ENCODE results near the gene HK1. TPM values are rescaled to one million over a fixed set of nuclear protein-coding genes. Genes with fewer than 3 reads are reported as not detected.
A peak's percentile ranks its signal among the peaks of the same experiment; 100 is the strongest.

HK1 gene
- total RNA-seq, 2 donors from 2014 or later, result 38.0 to 78.8 TPM

DNA sequence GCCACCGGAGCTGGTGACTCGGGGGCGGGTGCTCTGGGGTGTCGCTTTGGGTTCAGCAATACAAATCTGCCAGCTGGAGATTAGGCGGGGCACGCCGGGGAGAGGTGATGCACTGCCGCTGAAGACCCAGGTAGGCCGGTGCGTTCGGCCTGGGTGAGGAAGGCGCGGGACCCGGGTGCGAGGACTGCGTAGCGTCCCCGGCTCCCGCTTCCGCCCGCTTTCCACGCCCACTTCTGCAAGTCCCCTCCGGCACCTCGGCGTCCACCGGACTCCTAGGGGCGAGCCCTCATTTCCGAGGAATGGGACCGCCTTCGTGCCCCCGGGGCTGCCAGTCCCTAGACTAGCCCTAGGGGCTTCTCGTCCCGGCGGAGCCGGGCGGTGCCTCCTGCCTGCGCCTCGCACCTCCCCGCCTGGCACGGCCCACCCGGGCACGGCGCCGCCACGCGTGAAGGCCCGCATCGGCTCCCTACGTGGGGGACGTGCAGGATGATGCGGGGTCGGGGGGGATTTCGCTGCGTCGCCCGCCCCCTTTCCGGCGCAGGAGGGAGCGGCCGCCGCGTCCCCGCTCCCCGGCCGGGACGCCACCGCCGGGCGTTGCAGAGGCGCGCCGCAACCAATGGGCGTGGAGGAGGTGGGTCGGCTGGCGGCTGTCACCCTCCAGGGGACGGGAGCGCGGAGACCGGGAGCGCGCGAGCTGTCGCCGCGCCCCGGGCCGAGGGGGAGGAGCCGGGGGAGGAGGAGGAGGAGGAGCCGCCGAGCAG lies 40.0 kb downstream of the HK1 start:
- Mint-ChIP-seq H3K36me3 (ENCODE audit: low read depth) (no peaks in the 10 kb centered on the region), H3K4me3 (peak overlapping the region; percentile 87)

DNA sequence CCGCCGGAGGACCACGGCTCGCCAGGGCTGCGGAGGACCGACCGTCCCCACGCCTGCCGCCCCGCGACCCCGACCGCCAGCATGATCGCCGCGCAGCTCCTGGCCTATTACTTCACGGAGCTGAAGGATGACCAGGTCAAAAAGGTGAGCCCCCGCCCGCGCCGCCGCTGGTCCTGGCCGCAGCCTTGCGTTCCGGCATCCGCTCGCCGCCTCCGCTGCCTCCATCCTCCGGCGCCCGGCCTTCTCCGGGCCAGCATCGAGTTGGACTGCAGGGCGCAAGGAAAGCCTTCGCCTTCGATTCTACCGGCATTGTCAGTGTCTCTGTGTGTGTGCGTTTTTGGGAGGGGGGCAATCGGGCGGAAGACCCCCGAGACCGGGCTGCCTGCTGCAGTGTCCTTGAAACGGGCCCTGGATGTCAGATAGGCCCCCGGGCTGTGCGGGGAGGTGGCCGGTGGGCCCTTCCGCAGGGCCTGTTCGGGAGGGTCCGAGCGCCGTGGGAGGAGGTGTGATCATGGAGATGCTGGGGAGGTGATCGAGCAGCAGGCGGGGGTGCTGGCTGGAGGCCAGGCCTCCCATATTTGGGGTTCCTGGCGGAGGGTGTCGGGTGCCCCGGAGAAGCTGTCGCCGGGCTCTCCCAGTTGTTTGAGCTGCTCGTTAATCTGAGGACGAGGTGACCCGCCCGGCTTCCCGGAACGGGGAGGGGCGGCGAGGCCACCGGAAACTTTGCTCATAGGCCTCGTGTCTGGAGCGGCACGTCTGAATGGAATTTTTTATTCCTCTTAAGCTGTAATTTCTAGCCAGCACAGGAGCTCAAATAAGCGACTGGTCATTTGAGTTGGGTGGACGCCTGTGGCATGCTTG lies 40.8 kb downstream of the HK1 start:
- H3K27me3 ChIP-seq (ENCODE audit: control insufficient read depth, insufficient read depth, low read length, poor library complexity, severe bottlenecking), result no peaks in the 10 kb centered on the region
- peaks cover 11% of the 10 kb centered on the region for H3K4me1 ChIP-seq (ENCODE audit: control insufficient read depth, insufficient read depth, low read length)
- DNase-seq, result peak; percentile 68
- TF ChIP-seq, protein P1, sequence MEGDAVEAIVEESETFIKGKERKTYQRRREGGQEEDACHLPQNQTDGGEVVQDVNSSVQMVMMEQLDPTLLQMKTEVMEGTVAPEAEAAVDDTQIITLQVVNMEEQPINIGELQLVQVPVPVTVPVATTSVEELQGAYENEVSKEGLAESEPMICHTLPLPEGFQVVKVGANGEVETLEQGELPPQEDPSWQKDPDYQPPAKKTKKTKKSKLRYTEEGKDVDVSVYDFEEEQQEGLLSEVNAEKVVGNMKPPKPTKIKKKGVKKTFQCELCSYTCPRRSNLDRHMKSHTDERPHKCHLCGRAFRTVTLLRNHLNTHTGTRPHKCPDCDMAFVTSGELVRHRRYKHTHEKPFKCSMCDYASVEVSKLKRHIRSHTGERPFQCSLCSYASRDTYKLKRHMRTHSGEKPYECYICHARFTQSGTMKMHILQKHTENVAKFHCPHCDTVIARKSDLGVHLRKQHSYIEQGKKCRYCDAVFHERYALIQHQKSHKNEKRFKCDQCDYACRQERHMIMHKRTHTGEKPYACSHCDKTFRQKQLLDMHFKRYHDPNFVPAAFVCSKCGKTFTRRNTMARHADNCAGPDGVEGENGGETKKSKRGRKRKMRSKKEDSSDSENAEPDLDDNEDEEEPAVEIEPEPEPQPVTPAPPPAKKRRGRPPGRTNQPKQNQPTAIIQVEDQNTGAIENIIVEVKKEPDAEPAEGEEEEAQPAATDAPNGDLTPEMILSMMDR (conservative IDR thresholded peaks at IDR 0.05), result no peak
- H3K4me3 ChIP-seq (ENCODE audit: low read length), result peak overlapping the region; percentile 87
- peak overlapping the region; percentile 30 for H3K9ac ChIP-seq (ENCODE audit: extremely low read depth, low read length, poor library complexity, severe bottlenecking)
- no peaks in the 10 kb centered on the region for H3K9me3 ChIP-seq (ENCODE audit: control insufficient read depth, low read length)
- Mint-ChIP-seq H3K27ac (peak overlapping the region; percentile 36), H3K9me3 (no peaks in the 10 kb centered on the region), H3K27me3 (ENCODE audit: insufficient read depth) (no peaks in the 10 kb centered on the region), H3K4me1 (peaks cover 16% of the 10 kb centered on the region), H3K36me3 (ENCODE audit: low read depth) (no peaks in the 10 kb centered on the region), H3K4me3 (peak overlapping the region; percentile 87)
- H3K36me3 ChIP-seq (ENCODE audit: control insufficient read depth, insufficient read depth, low read length), result no peaks in the 10 kb centered on the region
- WGBS, 2 experiments (ENCODE audit: insufficient coverage in 1 of 2, insufficient read length in 1 of 2), result 0 to 1% methylated on average over 18 to 73 of the region's 73 CpGs
- no peak overlapping the region for H3K27ac ChIP-seq (ENCODE audit: low read depth, low read length)

More for the DNA sequence above, 40.0 kb downstream of the HK1 start:
- no peaks in the 10 kb centered on the region for H3K9me3 ChIP-seq (ENCODE audit: control insufficient read depth, low read length)
- Mint-ChIP-seq H3K27ac (no peak overlapping the region), H3K9me3 (no peaks in the 10 kb centered on the region), H3K4me1 (peaks cover 13% of the 10 kb centered on the region), H3K27me3 (ENCODE audit: insufficient read depth) (no peaks in the 10 kb centered on the region)
- peak overlapping the region; percentile 11 for H3K9ac ChIP-seq (ENCODE audit: extremely low read depth, low read length, poor library complexity, severe bottlenecking)
- TF ChIP-seq, protein P1 (conservative IDR thresholded peaks at IDR 0.05), result peak; percentile 37
- H3K27me3 ChIP-seq (ENCODE audit: control insufficient read depth, insufficient read depth, low read length, poor library complexity, severe bottlenecking), result no peaks in the 10 kb centered on the region
- H3K36me3 ChIP-seq (ENCODE audit: control insufficient read depth, insufficient read depth, low read length), result no peaks in the 10 kb centered on the region
- peak overlapping the region; percentile 87 for H3K4me3 ChIP-seq (ENCODE audit: low read length)
- 3 to 7% methylated on average over 20 to 90 of the region's 90 CpGs for WGBS, 2 experiments (ENCODE audit: insufficient coverage in 1 of 2, insufficient read length in 1 of 2)
- H3K4me1 ChIP-seq (ENCODE audit: control insufficient read depth, insufficient read depth, low read length), result peaks cover 11% of the 10 kb centered on the region
- no peak overlapping the region for H3K27ac ChIP-seq (ENCODE audit: low read depth, low read length)
- DNase-seq, result peak; percentile 96

DNA sequence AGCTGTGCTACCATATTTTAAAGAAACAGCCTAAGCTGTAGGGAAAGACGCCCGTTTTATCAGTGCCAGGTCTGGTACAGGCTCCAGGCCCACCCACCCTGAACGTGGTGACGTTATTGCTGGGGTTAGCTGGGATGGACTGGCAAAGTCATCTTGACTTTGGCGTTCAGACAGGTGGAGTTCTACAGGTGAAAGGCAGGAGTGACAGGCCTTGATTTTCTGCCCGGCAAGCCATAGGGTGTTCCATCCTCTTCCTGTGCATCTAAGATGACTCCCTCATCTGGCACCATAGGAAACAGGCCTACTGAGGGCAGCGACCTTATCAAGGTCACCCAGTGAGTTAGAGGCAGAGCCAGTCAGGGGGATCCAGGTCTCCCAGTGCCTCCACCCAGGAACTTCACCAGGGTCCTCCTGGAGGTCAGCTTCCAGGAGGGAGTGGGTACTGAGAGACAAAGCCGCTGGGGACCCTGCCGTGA lies 41.6 kb downstream of the HK1 start:
- no peaks in the 10 kb centered on the region for H3K36me3 ChIP-seq (ENCODE audit: control insufficient read depth, insufficient read depth, low read length)
- H3K9ac ChIP-seq (ENCODE audit: extremely low read depth, low read length, poor library complexity, severe bottlenecking), result no peak overlapping the region
- peaks cover 11% of the 10 kb centered on the region for H3K4me1 ChIP-seq (ENCODE audit: control insufficient read depth, insufficient read depth, low read length)
- H3K27me3 ChIP-seq (ENCODE audit: control insufficient read depth, insufficient read depth, low read length, poor library complexity, severe bottlenecking), result no peaks in the 10 kb centered on the region
- no peaks in the 10 kb centered on the region for H3K36me3 Mint-ChIP-seq (ENCODE audit: low read depth)
- H3K27me3 Mint-ChIP-seq (ENCODE audit: insufficient read depth), result no peaks in the 10 kb centered on the region
- 68 to 84% methylated on average over 8 to 9 of the region's 9 CpGs for WGBS, 2 experiments (ENCODE audit: insufficient coverage in 1 of 2, insufficient read length in 1 of 2)
- no peaks in the 10 kb centered on the region for H3K9me3 ChIP-seq (ENCODE audit: control insufficient read depth, low read length)
- TF ChIP-seq, protein P1 (conservative IDR thresholded peaks at IDR 0.05), result no peak
- H3K4me3 ChIP-seq (ENCODE audit: low read length), result peak overlapping the region; percentile 87
- DNase-seq, result peak; percentile 54
- peaks cover 19% of the 10 kb centered on the region for H3K4me1 Mint-ChIP-seq
- H3K4me3 Mint-ChIP-seq, result peak overlapping the region; percentile 87
- no peak overlapping the region for H3K27ac ChIP-seq (ENCODE audit: low read depth, low read length)
- no peaks in the 10 kb centered on the region for H3K9me3 Mint-ChIP-seq
- peak overlapping the region; percentile 37 for H3K27ac Mint-ChIP-seq
